Measurements from ENCODE around the gene GTF2E1. TPM values are rescaled to one million over a fixed set of nuclear protein-coding genes. Genes with fewer than 3 reads are reported as not detected.
"Not testable (repeated sequence)": the region's sequence is repeated elsewhere in the genome, so short reads cannot be mapped to it uniquely, and the experiment has no call there.

Gene GTF2E1
- total RNA-seq, 1 donor from 2014 or later, result 16.8 TPM

GRCh38 chr3:120749843-120750242, 7.3 kb downstream of the GTF2E1 start:
- Histone ChIP-seq H3K4me1 (no peaks in the 10 kb centered on the region), H3K4me3 (no peak overlapping the region), H3K9me3 (no peaks in the 10 kb centered on the region), H3K27me3 (no peaks in the 10 kb centered on the region), H3K36me3 (peaks cover 7% of the 10 kb centered on the region), H3K27ac (no peak overlapping the region)
- ATAC-seq, result no peak
- no peak for DNase-seq
- no peak for TF ChIP-seq CTCF (IDR thresholded peaks at IDR 0.05)
- intact Hi-C loops (cut with DNase I), result no loop called here

DNA sequence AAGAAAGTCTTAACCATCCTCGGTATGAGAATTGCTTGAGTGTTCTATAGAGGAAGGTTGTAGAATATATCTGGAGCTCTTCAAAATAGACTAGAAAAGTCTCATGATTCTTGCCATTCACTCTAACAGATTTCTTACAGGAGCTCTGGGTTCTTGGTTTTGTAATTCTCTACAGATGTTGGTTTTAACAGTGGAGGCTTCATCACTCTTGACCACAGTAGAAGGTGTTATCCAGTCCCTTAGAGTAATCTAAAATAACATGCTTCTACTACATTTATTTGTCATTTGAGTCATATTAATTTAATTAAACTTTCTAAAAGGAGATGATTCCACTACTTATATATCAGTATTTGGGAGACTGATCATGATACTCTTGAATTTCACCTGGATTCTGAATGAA, 9.7 kb downstream of the GTF2E1 start:
- ATAC-seq (no peak), DNase-seq (no peak)
- TF ChIP-seq CTCF (IDR thresholded peaks at IDR 0.05), result no peak
- no peak overlapping the region for H3K4me3 ChIP-seq
- peaks cover 7% of the 10 kb centered on the region for H3K36me3 ChIP-seq
- intact Hi-C loops (cut with DNase I), result no loop called here
- no peak overlapping the region for H3K27ac ChIP-seq
- no peaks in the 10 kb centered on the region for H3K27me3 ChIP-seq
- H3K4me1 ChIP-seq, result no peaks in the 10 kb centered on the region
- no peaks in the 10 kb centered on the region for H3K9me3 ChIP-seq

DNA sequence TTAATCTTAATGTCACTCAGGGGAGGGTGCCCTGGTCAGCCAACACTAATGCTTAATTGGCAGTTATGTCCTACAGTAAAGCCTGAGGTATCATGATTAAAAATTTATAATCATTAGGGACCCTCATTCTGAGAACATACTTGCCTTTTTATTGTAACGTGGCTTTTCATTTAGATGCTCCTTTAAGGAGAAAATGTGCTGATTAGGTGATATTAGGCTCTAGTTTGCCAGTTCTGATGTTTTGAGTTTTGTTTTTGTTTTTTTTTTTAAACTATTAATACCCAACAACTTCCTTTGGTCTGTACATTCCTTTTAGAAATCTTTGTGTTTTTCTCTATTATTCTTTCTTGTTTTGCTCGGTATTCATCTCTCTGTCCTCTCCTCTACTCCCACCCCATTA, 10.3 kb downstream of the GTF2E1 start:
- Histone ChIP-seq H3K27me3 (no peaks in the 10 kb centered on the region), H3K27ac (no peak overlapping the region), H3K4me3 (no peak overlapping the region), H3K36me3 (peaks cover 7% of the 10 kb centered on the region), H3K4me1 (no peaks in the 10 kb centered on the region), H3K9me3 (no peaks in the 10 kb centered on the region)
- intact Hi-C loops (cut with DNase I), result no loop called here
- DNase-seq, result no peak
- TF ChIP-seq CTCF (IDR thresholded peaks at IDR 0.05), result no peak
- ATAC-seq, result no peak

DNA sequence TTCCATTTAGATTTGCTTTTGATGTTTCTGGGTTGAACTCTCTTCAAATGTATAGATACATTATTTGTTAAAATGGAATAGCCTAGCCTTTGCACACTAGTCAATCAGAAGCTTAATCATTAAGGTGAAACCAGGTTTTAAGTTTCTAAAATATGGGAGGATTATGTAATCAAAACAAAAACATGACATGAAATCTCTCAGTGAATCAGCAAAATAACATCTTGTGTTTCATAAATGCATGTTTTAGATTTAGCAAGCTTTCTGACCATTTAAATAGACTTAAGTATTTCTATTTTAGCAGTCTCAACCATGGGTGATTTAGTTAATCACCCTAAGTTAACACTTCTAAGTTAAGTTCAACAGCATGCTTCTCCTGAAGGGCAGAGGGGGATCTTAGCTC, 11.3 kb downstream of the GTF2E1 start:
- H3K27me3 ChIP-seq, result no peaks in the 10 kb centered on the region
- ATAC-seq, result no peak
- TF ChIP-seq CTCF (IDR thresholded peaks at IDR 0.05), result no peak
- H3K4me1 ChIP-seq, result no peaks in the 10 kb centered on the region
- no peak for DNase-seq
- H3K36me3 ChIP-seq, result peaks cover 7% of the 10 kb centered on the region
- no peak overlapping the region for H3K27ac ChIP-seq
- H3K4me3 ChIP-seq, result no peak overlapping the region
- intact Hi-C loops (cut with DNase I), result no loop called here
- H3K9me3 ChIP-seq, result no peaks in the 10 kb centered on the region

DNA sequence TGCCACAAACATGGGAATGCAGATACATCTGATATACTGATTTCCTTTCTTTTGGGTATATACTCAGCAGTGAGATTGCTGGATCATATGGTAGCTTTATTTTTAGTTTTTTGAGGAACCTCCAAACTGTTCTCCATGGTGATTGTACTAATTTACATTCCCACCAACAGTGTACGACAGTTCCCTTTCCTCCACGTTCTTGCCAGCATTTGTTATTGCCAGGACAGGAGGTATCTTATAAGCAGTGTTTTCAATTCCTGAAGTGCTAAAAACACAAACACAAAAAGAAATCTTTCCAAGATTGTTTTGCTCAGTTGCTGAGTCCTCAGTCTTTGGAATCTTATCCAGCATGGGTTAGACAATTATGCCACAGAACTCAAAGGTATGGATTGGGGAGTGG, 13.5 kb downstream of the GTF2E1 start:
- Histone ChIP-seq H3K4me1 (no peaks in the 10 kb centered on the region), H3K4me3 (no peak overlapping the region), H3K9me3 (no peaks in the 10 kb centered on the region), H3K27me3 (no peaks in the 10 kb centered on the region), H3K36me3 (peaks cover 4% of the 10 kb centered on the region), H3K27ac (no peak overlapping the region)
- no peak for TF ChIP-seq CTCF (IDR thresholded peaks at IDR 0.05)
- ATAC-seq (no peak), DNase-seq (no peak)
- intact Hi-C loops (cut with DNase I), result no loop called here

GRCh38 chr3:120758551-120758950, 16.0 kb downstream of the GTF2E1 start:
- H3K27me3 ChIP-seq; H3K9me3 ChIP-seq; ATAC-seq; intact Hi-C loops (cut with DNase I); H3K4me1 ChIP-seq; H3K4me3 ChIP-seq; H3K27ac ChIP-seq; H3K36me3 ChIP-seq; DNase-seq: not testable (repeated sequence)
